Measurements from ENCODE around the gene MRM3.
A peak's percentile ranks its signal among the peaks of the same experiment; 100 is the strongest.
"Not testable (repeated sequence)": the region's sequence is repeated elsewhere in the genome, so short reads cannot be mapped to it uniquely, and the experiment has no call there.

MRM3 gene

DNA sequence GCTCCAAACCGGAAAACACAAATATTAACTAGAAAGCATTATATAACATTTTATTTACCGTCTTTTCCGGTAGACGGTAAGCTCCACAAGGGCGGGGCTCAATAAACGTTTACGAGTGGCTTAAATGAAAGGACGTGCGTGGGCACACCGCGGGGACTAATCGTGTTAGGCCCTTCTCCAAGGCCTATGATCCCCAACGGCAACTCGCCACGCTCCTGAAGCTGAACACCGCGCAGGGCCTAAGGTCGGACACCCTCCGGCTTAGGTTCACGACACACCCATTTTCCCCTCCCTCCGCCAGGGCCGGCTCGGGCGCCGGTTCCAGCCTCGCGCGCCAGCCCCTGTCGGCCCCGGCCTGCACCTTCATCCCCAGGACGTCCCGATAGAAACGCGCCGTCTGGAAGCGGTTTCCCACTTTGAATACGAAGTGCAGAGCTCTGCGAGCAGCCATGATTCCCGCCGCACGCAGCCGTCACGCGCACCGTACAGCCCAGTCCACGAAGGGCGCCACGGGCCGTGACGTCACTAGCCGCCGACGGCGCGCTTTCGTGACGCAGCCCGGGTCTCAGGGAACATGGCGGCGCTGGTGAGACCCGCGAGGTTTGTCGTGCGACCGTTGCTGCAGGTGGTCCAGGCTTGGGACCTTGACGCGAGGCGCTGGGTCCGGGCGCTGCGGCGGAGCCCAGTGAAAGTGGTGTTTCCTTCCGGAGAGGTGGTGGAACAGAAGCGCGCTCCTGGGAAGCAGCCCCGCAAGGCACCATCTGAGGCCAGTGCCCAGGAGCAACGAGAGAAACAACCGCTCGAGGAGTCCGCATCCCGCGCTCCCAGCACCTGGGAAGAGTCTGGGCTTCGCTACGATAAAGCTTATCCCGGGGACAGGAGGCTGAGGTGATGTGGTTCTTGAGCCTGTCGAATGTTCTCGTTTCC, at the start of gene MRM3, which contains the start of gene GLOD4:
MRM3 (plus strand) TSS at position 549 of the 927 bp plus-strand sequence; CDS start at position 575, 26 bp downstream.
GLOD4 (minus strand) TSS at position 476 of the 927 bp plus-strand sequence; CDS start at position 451, 25 bp downstream.
- DNase-seq: peak; percentile 95

DNA sequence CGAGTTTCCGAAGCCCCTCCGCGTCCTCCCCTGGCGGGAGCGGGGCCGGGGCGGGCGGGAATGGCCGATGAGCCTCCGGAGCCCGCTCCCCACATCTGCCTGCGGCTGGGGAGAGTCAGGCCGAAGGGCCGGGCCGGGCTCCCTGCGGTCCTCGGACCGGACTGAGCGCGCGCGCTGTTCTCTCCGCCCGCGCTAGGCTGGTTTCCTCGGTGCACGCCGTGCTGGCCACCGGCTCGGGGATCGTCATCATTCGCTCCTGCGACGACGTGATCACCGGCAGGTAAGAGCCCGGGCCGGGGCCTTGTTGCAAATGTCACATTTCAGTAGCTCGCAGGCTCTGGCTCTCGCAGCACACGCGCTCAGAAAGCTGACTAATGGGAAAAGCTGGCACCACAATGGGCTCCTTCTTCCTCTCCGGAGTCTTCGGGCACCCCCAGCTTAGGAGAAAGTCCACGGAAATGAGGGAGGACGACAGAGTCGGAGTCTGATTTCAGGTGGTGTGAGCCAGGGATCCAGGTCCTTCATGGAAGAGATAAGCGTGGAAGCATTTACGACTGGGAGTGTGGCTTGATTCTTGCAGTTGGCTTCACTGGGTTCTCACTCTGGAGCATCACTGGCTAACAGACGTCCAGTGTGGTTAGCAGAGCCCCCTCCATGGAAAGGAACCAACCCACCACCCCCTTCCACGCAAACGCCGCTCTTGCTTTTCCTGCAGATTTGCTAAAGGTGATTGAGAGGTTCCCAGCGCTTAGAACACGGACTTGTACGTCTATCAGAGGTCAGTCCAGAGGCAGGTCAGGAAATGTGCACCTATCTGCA, 49.0 kb upstream of the MRM3 start:
- DNase-seq: peak; percentile 32

DNA sequence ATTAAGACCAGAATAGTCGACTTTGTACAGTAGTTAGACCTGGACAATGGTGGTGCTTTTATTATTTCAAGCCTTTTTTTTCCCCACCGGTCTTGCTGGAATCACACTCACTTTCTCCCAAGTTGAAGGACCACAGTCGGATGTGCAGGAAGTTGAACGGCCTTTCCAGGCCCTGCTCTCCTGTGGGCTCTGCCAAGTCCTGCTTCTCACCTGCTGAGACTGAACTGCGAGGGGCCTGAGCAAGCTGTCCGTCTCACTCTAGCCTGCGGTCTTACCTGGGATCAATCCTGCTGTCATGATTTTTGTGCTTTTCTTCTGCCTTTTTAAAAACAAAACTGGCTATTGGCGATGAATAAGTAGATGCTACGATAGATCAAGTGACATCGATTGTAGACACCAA, 48.4 kb upstream of the MRM3 start:
- DNase-seq: no peak

- no peak for DNase-seq
Measured at GRCh38 chr17:737561-738113, 44.5 kb upstream of the MRM3 start.

DNA sequence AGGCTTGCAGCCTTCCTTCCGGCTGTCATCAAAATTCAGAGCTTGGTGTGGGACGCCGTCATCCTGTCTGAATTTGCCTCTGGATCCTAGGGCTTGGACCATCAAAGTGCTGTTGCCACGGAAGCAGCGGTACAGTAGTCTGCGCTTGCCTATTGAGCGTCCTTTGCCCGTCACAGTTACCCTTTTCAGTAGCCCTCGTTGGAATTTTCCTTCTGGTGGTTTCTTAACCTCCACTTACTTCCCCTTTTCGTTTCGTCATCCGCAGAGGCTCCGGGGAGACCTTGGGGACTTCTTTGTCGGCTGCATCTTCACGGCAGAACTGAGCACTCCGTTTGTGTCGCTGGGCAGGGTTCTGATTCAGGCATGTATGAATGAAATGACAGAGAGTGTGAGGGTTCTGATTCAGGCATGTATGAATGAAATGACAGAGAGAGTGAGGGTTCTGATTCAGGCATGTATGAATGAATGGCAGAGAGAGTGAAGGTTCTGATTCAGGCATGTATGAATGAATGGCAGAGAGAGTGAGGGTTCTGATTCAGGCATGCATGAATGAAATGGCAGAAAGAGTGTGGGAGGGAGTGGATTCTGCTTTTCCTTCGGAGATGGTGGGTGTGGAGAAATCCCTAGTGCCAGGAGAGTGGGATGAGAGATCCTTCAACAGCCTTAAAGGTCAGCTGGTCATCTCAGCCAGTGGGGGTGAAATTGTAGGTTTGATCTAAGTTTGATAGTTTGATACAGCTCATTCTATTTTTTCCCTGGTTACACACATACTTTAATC, 41.7 kb upstream of the MRM3 start:
- DNase-seq: peak; percentile 17

GRCh38 chr17:742147-742793, 39.9 kb upstream of the MRM3 start:
- no peak for DNase-seq

GRCh38 chr17:743139-743538, 39.0 kb upstream of the MRM3 start:
- DNase-seq: no peak

GRCh38 chr17:744937-745336, 37.2 kb upstream of the MRM3 start:
- no peak for DNase-seq

DNA sequence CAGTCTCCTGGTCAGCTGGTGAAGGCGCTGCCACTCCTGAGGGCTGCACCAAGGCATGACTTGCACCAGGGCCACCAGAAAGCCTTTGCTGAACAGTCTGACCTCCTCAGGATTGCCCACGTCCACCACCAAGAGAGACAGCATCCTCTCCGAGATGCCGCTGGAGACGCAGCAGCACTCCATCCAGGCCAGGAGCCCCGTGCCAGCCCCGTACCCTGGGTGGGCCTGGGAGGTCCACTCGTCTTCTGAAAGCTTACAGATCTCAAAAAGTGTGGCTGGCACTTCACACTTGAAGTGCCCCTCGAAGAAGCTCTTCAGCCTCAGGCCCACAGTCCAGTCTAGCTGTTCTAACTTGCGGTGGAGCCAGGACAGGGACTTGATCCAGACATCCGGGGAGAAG, 36.7 kb upstream of the MRM3 start:
- DNase-seq: no peak

DNA sequence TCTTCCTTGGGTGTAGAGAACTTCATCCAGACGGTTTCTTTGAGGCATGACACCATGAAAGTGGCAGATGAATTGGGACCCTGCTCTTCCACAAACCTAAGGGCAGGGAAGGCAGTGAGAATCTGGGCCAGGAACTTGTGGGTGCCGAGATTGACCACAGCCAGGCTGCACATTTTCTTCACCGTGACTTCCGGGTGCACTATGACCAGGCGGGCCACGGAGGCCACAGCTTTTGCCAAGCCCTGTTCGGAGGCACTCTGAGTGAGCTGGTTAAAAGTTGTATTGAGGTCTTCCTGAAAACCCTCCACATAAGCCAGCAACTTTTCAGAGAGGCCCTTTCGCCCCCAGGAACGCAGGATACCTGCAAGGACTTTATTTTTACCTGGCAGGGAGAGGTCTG, 36.0 kb upstream of the MRM3 start:
- no peak for DNase-seq

GRCh38 chr17:746783-747629, 35.1 kb upstream of the MRM3 start:
- DNase-seq: no peak

DNA sequence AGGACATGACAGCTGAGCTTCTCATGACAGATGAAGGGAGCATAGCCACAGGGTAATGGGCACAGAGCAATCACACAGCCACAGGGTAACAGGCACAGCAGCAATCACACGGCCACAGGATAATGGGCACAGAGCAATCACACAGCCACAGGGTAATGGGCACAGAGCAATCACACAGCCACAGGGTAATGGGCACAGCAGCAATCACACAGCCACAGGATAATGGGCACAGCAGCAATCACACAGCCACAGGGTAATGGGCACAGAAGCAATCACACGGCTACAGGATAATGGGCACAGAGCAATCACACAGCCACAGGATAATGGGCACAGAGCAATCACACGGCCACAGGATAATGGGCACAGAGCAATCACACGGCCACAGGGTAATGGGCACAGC, 33.5 kb upstream of the MRM3 start:
- not testable (repeated sequence) for DNase-seq

- not testable (repeated sequence) for DNase-seq
Measured at GRCh38 chr17:749359-749758, 32.8 kb upstream of the MRM3 start.

GRCh38 chr17:750431-751037, 31.6 kb upstream of the MRM3 start:
- DNase-seq: no peak

DNA sequence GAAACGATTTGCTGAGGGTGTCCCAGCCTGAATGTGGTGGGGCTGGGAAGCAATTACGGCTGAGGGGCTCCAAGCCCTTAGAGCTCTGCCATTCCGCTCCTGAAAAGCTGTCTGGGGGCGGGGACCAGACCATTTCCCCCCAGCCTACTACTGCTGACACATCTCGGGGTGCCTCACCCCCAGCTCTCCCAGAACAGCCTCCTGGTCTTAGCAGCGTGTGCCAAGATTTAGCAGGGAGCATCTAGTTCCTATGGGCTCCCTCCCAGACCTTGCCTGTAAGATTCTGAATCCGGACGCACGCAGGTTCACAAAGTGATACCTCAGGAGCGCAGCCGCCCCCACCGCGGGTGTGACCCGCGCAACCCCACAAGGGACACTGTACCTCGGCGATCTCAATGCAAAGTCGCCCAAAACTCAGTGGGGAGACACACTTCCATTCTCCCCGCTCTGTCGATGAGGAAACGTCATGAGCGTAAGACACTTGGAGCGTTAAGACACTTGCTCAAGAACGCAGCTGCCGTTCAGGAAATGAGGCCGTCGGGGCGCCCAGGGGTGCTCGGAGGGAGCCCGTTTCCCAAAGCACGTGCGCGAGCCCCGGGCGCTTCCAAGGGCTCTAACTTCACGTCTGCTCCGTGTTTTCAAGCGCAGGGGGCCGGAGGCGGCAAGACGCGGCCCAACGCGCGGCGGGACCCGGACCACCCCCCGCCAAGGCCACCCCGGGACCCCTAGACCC, 30.7 kb upstream of the MRM3 start:
- peak; percentile 59 for DNase-seq

GRCh38 chr17:752002-752619, 30.0 kb upstream of the MRM3 start, which contains the start of gene GEMIN4:
Gene GEMIN4 (minus strand): TSS chr17:752264. CDS start chr17:752142, 122 bp downstream.
- DNase-seq: peak; percentile 98

GRCh38 chr17:752620-753219, 29.4 kb upstream of the MRM3 start:
- peak; percentile 54 for DNase-seq

GRCh38 chr17:753418-753817, 28.7 kb upstream of the MRM3 start:
- no peak for DNase-seq

Measured in activated naive CD4-positive, alpha-beta T cell treated with Interleukin-2 at 50 U/mL for 16 hours (primary cell).